KOPT-K1 (cell line): Measurements from ENCODE around the gene DHRS13.

ENCODE experiments used
- H3K27ac ChIP-seq: fragments of 200-600 bp; sonication (generic); 2 replicates; pipeline ENCODE4 v1.5.1; 2016; ENCODE audit warnings: antibody characterized with exemption, mild to moderate bottlenecking, low read depth, low read length; ENCODE audit not compliant: poor library complexity, severe bottlenecking
- H3K36me3 ChIP-seq: fragments of 200-600 bp; sonication (generic); 2 replicates; pipeline ENCODE4 v1.5.1; 2017; ENCODE audit warnings: antibody characterized with exemption, mild to moderate bottlenecking, low read length, moderate library complexity; ENCODE audit not compliant: insufficient read depth
- H3K9me3 ChIP-seq: fragments of 200-600 bp; sonication (generic); 2 replicates; pipeline ENCODE4 v1.5.1; 2017; ENCODE audit warnings: antibody characterized with exemption, low read length, mild to moderate bottlenecking; ENCODE audit not compliant: insufficient read depth, poor library complexity, severe bottlenecking

The DHRS13 gene

GRCh38 chr17:28871056-28871579, 31.8 kb downstream of the DHRS13 start:
- Histone ChIP-seq H3K9me3 (no peaks in the 10 kb centered on the region), H3K27ac (peak overlapping the region; percentile 53), H3K36me3 (no peaks in the 10 kb centered on the region)

DNA sequence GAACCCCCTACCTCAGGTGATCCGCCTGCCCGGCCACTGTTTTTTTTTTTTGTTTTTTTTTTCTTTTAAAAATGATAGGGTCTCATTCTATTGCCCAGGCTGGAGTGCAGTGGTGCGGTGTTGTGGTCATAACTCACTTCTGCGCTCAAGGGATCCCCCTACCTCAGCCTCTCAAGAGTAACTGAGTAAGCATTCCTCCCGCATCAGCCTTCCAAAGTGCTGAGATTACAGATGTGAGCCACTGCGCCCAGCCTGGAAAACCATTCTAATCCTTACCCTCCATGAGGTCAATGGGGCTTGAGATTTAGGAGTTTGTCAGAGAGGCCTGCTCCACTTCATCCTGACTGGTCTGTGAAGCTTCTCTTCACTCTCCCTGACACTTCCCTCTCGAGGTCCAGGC, 35.6 kb downstream of the DHRS13 start:
- no peaks in the 10 kb centered on the region for H3K9me3 ChIP-seq
- no peak overlapping the region for H3K27ac ChIP-seq
- no peaks in the 10 kb centered on the region for H3K36me3 ChIP-seq

GRCh38 chr17:28865946-28866752, 36.7 kb downstream of the DHRS13 start:
- Histone ChIP-seq H3K36me3 (peaks cover 6% of the 10 kb centered on the region; the same call in 1 of the 2 replicates), H3K9me3 (no peaks in the 10 kb centered on the region), H3K27ac (no peak overlapping the region)

DNA sequence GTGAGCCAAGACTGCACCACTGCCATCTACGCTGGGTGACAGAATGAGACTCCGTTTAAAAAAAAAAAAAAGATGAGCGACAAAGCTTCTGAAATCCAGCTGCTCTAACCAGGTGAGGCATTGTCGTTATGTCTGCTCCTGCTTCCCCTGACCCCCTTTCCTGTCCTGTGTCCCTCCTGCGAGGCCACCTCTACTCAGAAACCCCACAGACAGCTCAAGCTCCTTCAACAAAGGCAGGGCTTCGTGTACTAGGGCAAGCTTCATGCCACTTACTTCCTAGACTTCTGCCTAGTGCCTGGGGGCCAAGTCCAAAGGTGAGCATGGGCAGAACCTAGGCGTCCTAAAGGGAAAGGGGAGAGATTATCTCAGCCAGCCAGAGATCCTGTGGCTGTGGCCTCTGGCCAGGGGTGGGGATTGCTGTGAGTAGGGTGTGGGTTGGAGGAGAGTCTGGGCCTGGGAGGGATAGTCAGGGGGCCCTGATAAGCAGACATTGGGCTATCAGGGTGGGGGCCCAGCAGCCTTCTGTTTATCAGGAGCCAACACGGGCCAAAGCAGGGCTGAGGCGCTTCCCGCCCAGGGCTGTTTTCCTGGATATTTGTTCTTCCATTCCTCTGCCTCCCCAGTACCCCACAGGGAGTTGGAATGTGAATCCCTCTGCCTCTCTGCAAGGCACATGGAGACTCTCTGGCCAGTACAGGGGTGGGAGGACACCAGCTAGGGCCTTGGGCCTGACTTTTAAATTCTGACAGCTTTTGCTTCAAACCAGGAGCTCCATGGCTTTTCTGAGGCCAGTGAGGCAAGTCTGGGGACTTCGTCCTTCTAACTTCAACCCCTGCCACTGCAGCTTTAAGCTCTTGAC, 37.7 kb downstream of the DHRS13 start:
- Histone ChIP-seq H3K27ac (no peak overlapping the region), H3K9me3 (no peaks in the 10 kb centered on the region), H3K36me3 (peaks cover 14% of the 10 kb centered on the region)

GRCh38 chr17:28863953-28864352, 38.9 kb downstream of the DHRS13 start:
- Histone ChIP-seq H3K36me3 (peaks cover 25% of the 10 kb centered on the region), H3K27ac (no peak overlapping the region), H3K9me3 (no peaks in the 10 kb centered on the region)

DNA sequence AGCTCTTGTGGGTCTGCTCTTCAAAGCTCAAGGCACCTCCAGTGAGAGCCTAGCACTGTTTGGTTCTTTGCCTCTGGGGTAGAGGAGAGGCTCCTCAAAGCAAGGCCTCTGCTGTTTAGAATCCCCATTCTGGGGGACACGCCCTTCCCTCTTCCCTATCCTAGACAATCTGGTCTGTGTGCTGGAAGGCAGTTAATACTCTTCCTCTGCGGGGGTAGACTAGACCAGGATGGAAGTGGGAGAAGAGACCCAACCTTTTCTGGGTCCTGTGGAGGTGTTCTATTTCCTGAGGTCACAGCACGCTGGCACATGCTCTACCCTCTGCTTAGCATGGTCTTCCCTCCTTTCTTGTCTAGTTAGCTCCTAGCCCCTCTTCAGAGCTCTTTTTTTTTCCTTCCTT, 40.3 kb downstream of the DHRS13 start:
- H3K27ac ChIP-seq = no peak overlapping the region
- H3K9me3 ChIP-seq = no peaks in the 10 kb centered on the region
- peaks cover 39% of the 10 kb centered on the region for H3K36me3 ChIP-seq

DNA sequence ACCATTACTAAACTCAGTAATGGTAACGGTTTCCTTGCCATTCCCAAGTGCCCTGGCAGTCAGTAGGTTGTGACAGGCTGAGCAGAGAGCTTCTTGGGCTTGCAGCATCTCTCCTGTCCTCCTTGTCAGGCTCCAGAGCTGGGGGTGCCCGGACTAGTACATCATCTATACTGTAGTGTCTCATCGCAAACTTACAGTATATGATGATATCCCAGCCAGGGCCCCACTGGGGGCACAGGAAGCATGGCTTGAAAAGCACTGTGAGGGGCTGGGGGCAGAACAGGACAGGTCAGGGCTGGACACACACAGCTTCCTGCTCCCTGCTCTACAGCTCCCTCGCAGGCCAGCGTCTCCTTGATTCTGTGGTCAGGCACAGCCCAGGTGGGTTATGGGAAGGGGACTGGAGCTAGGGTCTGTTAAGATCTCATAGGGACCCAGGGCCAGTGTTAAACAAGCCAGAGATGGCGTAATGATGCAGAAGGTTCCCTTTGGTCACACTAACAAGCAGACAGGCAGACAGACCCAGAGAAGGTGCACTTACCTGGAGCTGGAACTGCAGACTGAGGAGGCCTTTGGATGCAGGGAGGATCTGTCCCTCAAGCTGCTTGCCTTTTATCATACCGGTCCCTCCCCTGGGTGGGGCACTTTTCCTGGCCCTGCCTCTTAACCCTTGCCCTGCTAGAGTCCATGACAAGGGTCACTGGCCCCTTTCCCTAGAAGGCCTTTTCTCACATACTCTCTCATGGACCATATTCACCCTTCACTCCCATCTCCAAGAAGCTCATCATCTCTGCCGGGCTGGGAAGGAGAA, 41.3 kb downstream of the DHRS13 start:
- Histone ChIP-seq H3K36me3 (peaks cover 48% of the 10 kb centered on the region), H3K9me3 (no peaks in the 10 kb centered on the region), H3K27ac (no peak overlapping the region)

GRCh38 chr17:28860363-28860808, 42.5 kb downstream of the DHRS13 start:
- H3K36me3 ChIP-seq = peaks cover 54% of the 10 kb centered on the region
- no peak overlapping the region for H3K27ac ChIP-seq
- no peaks in the 10 kb centered on the region for H3K9me3 ChIP-seq

DNA sequence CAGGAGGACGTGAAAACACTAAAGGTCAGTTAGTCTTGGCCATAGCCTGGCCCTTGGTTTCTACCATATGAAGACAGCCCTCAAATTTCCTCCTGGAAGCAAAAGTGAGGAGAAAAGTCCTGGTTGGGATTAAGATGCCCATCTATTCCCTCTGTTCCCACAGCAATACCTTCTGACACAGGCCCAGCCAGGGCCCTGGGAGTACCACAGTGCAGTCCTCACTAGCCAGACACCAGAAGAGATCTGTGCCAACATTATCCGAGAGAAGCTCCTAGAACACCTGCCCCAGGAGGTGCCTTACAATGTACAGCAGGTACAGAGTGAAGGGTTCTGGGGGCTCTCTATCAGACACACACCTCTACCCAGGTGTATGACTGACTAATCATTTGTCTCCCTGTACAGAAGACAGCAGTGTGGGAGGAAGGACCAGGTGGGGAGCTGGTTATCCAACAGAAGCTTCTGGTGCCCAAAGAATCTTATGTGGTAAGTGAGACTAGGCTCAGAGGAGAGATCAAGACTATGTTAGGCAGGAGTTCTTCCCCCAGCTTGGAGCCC, 44.0 kb downstream of the DHRS13 start:
- Histone ChIP-seq H3K9me3 (no peaks in the 10 kb centered on the region), H3K36me3 (peaks cover 54% of the 10 kb centered on the region), H3K27ac (no peak overlapping the region)

DNA sequence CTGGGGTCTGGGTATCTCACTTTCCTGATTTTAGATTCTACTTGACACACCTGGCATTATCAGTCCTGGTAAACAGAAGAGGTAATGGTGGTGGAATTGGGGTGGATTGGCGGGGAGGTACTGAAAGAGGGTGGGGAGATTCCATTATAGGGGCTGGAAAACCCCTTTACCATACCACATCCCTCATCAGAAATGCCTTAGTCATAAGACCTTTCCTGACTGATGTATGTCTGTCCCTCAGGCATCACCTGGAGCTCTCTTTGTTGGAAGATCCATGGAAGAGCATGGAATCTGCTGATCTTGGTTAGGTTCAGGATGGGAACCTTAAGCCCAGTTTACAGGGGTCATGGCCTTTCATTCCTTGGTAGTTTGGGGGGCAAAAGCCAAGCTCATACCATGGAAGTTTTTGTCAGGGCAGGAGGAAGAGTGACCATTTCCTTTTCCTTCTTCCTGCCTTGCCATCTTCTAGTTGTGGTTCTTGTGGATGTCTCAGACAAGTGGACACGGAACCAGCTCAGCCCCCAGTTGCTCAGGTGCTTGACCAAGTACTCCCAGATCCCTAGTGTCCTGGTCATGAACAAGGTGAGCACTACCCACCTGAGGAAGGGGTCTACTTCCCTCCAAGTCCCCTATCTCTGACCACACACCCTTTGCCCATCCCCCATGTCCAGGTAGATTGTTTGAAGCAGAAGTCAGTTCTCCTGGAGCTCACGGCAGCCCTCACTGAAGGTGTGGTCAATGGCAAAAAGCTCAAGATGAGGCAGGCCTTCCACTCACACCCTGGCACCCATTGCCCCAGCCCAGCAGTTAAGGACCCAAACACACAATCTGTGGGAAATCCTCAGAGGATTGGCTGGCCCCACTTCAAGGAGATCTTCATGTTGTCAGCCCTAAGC, 44.7 kb downstream of the DHRS13 start:
- Histone ChIP-seq H3K36me3 (peaks cover 54% of the 10 kb centered on the region), H3K27ac (no peak overlapping the region)

GRCh38 chr17:28856028-28856574, 46.8 kb downstream of the DHRS13 start:
- H3K27ac ChIP-seq = peak overlapping the region; percentile 72
- no peaks in the 10 kb centered on the region for H3K9me3 ChIP-seq
- H3K36me3 ChIP-seq = peaks cover 47% of the 10 kb centered on the region

More for the DNA sequence above, 44.7 kb downstream of the DHRS13 start:
- no peaks in the 10 kb centered on the region for H3K9me3 ChIP-seq

GRCh38 chr17:28855336-28855679, 47.6 kb downstream of the DHRS13 start:
- Histone ChIP-seq H3K27ac (peak overlapping the region; percentile 72), H3K9me3 (no peaks in the 10 kb centered on the region)

GRCh38 chr17:28854457-28855335, 48.2 kb downstream of the DHRS13 start, which contains the start of gene ERAL1:
TSS of gene ERAL1 (plus strand) at chr17:28855016. CDS start at chr17:28855035, 19 bp downstream.
- Histone ChIP-seq H3K27ac (peak within 1 kb of the TSS; percentile 72), H3K36me3 (peaks cover 36% of the 10 kb centered on the region), H3K9me3 (no peaks in the 10 kb centered on the region)

More at GRCh38 chr17:28855336-28855679, 47.6 kb downstream of the DHRS13 start:
- peaks cover 41% of the 10 kb centered on the region for H3K36me3 ChIP-seq
